ENCODE data around the gene MPDU1. TPM values are rescaled to one million over a fixed set of nuclear protein-coding genes. Genes with fewer than 3 reads are reported as not detected.

The MPDU1 gene
- total RNA-seq, 6 donors from 2014 or later: 50.6 to 121 (median 56.2) TPM

GRCh38 chr17:7575959-7576358 is 7.7 kb upstream of the MPDU1 start:
- WGBS, 2 donors: 78 to 89% methylated on average over 7 of the region's 7 CpGs
- DNase-seq (no peak), ATAC-seq (ENCODE audit: low FRiP score in 2 of 2) (no peak)
- H3K4me3 ChIP-seq: peak overlapping the region in 1 of 4 donors; percentile 75
- no peak for TF ChIP-seq CTCF (IDR thresholded peaks at IDR 0.05)
- no peak for TF ChIP-seq POLR2A (IDR thresholded peaks at IDR 0.05)
- no peak for TF ChIP-seq EP300 (IDR thresholded peaks at IDR 0.05)
- no peak for TF ChIP-seq POLR2AphosphoS5 (IDR thresholded peaks at IDR 0.05)
- no peaks in the 10 kb centered on the region for H3K27me3 ChIP-seq
- H3K27ac ChIP-seq: peak overlapping the region in 1 of 4 donors; percentile 97
- peaks cover 57 to 75% (median 67%) of the 10 kb centered on the region in 4 donors for H3K4me1 ChIP-seq
- H3K9me3 ChIP-seq: no peaks in the 10 kb centered on the region
- peaks cover 44 to 58% (median 52%) of the 10 kb centered on the region in 4 donors for H3K36me3 ChIP-seq

GRCh38 chr17:7576432-7576937 is 7.2 kb upstream of the MPDU1 start:
- peak overlapping the region in 1 of 4 donors; percentile 75 for H3K4me3 ChIP-seq

GRCh38 chr17:7577327-7578199 is 6.1 kb upstream of the MPDU1 start:
- ATAC-seq (ENCODE audit: low FRiP score in 2 of 2): no peak
- Histone ChIP-seq H3K9me3 (no peaks in the 10 kb centered on the region), H3K27ac (peak overlapping the region in 3 of 4 donors; percentile 94 to 96 (median 95)), H3K4me1 (peaks cover 59 to 86% (median 71%) of the 10 kb centered on the region in 4 donors), H3K27me3 (no peaks in the 10 kb centered on the region), H3K4me3 (peak overlapping the region in 1 of 4 donors; percentile 83), H3K36me3 (peaks cover 44 to 55% (median 49%) of the 10 kb centered on the region in 4 donors)
- WGBS, 2 donors: 86 to 87% methylated on average over 17 of the region's 17 CpGs
- TF ChIP-seq POLR2A (IDR thresholded peaks at IDR 0.05) (no peak), CTCF (IDR thresholded peaks at IDR 0.05) (no peak), POLR2AphosphoS5 (IDR thresholded peaks at IDR 0.05) (no peak), EP300 (IDR thresholded peaks at IDR 0.05) (no peak)
- no peak for DNase-seq

More at GRCh38 chr17:7576432-7576937, 7.2 kb upstream of the MPDU1 start:
- no peaks in the 10 kb centered on the region for H3K9me3 ChIP-seq
- peaks cover 55 to 79% (median 69%) of the 10 kb centered on the region in 4 donors for H3K4me1 ChIP-seq
- ATAC-seq (ENCODE audit: low FRiP score in 2 of 2): no peak
- H3K27me3 ChIP-seq: no peaks in the 10 kb centered on the region
- DNase-seq: no peak
- 79 to 87% methylated on average over 14 of the region's 14 CpGs for WGBS, 2 donors
- peaks cover 44 to 55% (median 49%) of the 10 kb centered on the region in 4 donors for H3K36me3 ChIP-seq
- H3K27ac ChIP-seq: no peak overlapping the region
- TF ChIP-seq POLR2A (IDR thresholded peaks at IDR 0.05) (no peak), EP300 (IDR thresholded peaks at IDR 0.05) (no peak), CTCF (IDR thresholded peaks at IDR 0.05) (no peak), POLR2AphosphoS5 (IDR thresholded peaks at IDR 0.05) (no peak)

- ATAC-seq (ENCODE audit: low FRiP score in 2 of 2) (peak; percentile 70 to 75), DNase-seq (peak in 1 of 2 donors; percentile 90)
- TF ChIP-seq EP300 (IDR thresholded peaks at IDR 0.05): peak in 2 of 4 donors; percentile 48 to 86
- no peak for TF ChIP-seq CTCF (IDR thresholded peaks at IDR 0.05)
- TF ChIP-seq POLR2A (IDR thresholded peaks at IDR 0.05): peak in 3 of 4 donors; percentile 42 to 88 (median 49)
- TF ChIP-seq POLR2AphosphoS5 (IDR thresholded peaks at IDR 0.05): peak; percentile 78 to 85
- no peaks in the 10 kb centered on the region for H3K9me3 ChIP-seq
- H3K36me3 ChIP-seq: peaks cover 42 to 50% (median 46%) of the 10 kb centered on the region in 4 donors
- no peaks in the 10 kb centered on the region for H3K27me3 ChIP-seq
- H3K4me1 ChIP-seq: peaks cover 63 to 90% (median 77%) of the 10 kb centered on the region in 4 donors
- peak within 1 kb of the TSS; percentile 3 to 83 (median 54) for H3K4me3 ChIP-seq
- WGBS, 2 donors: 16 to 19% methylated on average over 5 to 7 of the region's 7 CpGs
- H3K27ac ChIP-seq: peak within 1 kb of the TSS; percentile 92 to 96 (median 94)
Observed at GRCh38 chr17:7579001-7579833, 4.4 kb upstream of the MPDU1 start, which contains the start of gene CD68. TSS of gene CD68 (plus strand) at chr17:7579638. CDS start at chr17:7579678, 40 bp downstream.
